RKO (cell line): ENCODE measurements around the gene LRRC8A.

Experiments
- DNase-seq: peaks from one replicate; pipeline ENCODE4 v3.0.0-alpha.2; 2016; ENCODE audit warnings: low spot score

LRRC8A gene

GRCh38 chr9:128901822-128902221, 19.9 kb downstream of the LRRC8A start:
- no peak for DNase-seq

- no peak for DNase-seq
These were observed 20.6 kb downstream of the LRRC8A start for GRCh38 chr9:128902351-128903078.

GRCh38 chr9:128903079-128903461, 21.1 kb downstream of the LRRC8A start:
- no peak for DNase-seq

GRCh38 chr9:128903871-128904620, 22.1 kb downstream of the LRRC8A start:
- DNase-seq, result no peak

DNA sequence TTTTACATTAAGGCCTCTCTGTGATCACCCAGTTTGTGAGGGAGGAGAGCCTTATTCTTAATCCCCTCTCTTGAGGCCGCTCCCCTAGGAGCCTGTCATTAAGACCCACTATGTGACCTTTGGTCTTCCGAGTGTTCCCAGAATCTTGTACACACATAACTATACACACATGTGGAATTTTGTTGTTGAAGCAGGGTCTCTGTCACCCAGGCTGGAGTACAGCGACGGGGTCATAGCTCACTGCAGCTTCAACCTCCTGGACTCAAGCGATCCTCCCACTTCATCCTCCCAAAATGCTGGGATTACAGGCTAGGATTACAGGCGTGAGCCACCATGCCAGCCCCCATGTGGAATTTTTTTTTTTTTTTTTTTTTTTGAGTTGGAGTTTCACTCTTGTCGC, 24.0 kb downstream of the LRRC8A start:
- DNase-seq, result no peak

- no peak for DNase-seq
These were observed 24.8 kb downstream of the LRRC8A start for GRCh38 chr9:128906741-128907140.

- no peak for DNase-seq
These were observed 26.4 kb downstream of the LRRC8A start for GRCh38 chr9:128908372-128908771.

- no peak for DNase-seq
These were observed 27.9 kb downstream of the LRRC8A start for GRCh38 chr9:128909859-128910258.

DNA sequence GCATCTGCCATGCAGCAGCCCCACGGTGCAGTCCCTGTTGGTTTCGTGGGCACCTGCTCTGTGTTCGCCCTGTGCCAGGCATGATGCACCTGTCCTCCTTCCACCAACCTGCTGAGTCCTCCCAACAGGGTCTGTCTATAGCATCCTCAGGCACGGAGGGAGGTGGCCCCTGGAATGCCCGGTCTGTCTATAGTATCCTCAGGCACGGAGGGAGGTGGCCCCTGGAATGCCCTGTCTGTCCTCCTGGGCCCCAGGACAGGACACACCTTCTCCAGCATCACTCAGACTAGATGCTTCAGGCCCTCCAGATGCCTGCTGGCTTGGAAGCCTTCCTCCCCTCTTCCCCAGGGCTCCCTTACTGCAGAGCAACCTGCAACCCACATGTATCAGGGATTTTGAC, 29.0 kb downstream of the LRRC8A start:
- no peak for DNase-seq

DNA sequence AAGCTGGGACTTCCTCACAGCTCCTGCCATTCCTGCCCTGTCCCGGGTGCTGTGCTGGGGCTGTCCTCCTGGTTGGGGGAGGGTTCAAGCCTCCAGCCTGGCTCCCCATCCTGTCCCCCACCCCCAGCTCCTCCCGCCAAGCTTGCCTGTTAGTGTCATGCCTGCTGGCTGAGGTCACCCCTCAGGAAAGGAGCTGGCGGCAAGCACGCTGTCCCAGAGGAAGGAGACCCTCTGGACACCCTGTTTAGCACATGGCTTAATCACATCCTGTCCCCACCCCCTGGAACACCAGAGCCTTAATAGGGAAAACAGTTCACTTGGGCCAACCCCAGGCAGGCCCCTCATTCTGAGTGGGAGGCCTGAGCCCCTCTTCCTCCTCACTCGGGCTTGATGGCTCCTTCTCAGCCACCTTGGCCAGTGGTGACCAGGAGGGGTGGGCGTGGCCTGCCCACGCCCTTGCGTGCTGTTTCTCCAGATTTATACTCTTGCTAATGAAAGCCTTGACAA, 29.6 kb downstream of the LRRC8A start:
- no peak for DNase-seq

GRCh38 chr9:128912270-128912853, 30.4 kb downstream of the LRRC8A start:
- no peak for DNase-seq

DNA sequence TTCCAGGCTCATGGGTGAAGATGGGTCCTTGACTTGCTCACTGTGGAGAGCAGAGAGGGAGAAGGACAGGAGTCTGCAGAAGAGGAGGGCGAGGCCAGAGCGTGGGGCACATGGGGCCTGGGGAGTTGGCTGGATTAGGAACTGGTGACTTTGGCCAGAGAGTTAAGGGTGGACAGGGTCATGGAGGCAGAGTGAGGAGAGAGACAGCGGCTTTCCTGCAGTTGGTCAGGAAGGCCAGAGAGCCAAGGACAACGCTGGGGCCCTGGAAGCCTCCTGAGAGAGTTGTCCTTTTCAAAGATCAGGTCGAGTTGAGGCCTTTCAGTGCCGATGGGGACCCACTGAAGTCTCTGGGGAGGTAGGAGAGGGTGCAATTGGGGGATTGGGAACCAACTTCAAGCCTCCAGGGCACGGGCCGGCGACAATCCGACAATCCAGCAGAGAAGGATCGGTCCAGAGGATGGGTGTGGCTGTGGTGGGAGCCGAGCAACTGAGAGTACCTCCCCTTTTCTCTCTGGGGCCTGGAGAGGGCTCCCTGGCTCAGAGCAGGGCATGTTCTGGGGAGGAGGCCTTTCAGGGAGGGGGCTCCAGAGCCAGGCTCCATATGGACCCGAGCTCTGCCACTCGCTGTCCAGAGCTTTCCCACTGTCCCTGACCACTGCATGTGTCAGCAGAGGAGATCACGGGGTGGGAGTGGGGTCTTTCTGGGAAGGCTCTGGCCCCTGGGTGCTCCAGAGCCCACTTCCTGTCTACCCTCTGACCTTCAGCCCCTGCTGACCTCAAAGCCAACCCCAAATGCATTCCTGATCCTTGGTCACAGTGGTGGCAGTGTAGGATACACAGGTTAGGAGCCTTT, 31.3 kb downstream of the LRRC8A start:
- DNase-seq, result no peak

DNA sequence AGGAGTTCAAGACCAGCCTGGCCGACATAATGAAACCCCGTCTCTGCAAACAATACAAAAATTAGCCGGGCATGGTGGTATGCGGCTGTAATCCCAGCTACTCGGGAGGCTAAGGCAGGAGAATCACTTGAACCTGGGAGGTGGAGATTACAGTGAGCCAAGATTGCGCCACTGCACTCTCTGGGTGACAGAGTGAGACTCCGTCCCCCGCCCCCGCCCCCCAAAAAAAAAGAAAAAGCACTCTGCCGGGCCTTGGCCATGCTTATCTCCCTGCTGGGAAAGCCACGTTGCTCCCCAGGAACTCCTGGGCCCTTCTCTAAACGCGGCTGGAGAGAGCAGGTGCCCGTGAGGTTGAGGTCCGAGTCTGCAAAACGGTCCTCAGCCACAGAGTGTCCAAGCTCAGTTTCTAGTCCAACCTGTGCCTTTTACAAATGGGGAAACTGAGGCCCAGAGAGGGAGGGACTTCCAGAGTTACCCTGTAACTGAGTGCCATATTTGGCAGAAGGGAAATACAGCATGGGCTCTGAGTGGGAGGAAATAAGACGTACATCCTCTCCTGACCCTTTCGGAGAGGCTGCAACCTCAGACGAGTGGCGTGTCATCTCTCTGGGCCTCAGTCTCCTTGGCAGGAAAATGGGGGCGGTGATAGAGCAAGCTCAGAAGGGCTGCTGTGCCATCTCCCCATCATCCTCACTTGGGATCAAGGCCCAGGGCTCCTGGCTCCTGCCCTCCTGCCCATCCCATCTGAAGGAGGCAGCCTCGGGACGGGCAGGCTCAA, 32.3 kb downstream of the LRRC8A start:
- DNase-seq, result no peak

DNA sequence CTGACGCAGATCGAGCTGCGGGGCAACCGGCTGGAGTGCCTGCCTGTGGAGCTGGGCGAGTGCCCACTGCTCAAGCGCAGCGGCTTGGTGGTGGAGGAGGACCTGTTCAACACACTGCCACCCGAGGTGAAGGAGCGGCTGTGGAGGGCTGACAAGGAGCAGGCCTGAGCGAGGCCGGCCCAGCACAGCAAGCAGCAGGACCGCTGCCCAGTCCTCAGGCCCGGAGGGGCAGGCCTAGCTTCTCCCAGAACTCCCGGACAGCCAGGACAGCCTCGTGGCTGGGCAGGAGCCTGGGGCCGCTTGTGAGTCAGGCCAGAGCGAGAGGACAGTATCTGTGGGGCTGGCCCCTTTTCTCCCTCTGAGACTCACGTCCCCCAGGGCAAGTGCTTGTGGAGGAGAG, 34.3 kb downstream of the LRRC8A start:
- DNase-seq, result no peak

GRCh38 chr9:128916745-128917144, 34.8 kb downstream of the LRRC8A start:
- no peak for DNase-seq

- no peak for DNase-seq
These were observed 35.4 kb downstream of the LRRC8A start for GRCh38 chr9:128917151-128917849.

- DNase-seq, result no peak
These were observed 37.0 kb downstream of the LRRC8A start for GRCh38 chr9:128918921-128919320.

DNA sequence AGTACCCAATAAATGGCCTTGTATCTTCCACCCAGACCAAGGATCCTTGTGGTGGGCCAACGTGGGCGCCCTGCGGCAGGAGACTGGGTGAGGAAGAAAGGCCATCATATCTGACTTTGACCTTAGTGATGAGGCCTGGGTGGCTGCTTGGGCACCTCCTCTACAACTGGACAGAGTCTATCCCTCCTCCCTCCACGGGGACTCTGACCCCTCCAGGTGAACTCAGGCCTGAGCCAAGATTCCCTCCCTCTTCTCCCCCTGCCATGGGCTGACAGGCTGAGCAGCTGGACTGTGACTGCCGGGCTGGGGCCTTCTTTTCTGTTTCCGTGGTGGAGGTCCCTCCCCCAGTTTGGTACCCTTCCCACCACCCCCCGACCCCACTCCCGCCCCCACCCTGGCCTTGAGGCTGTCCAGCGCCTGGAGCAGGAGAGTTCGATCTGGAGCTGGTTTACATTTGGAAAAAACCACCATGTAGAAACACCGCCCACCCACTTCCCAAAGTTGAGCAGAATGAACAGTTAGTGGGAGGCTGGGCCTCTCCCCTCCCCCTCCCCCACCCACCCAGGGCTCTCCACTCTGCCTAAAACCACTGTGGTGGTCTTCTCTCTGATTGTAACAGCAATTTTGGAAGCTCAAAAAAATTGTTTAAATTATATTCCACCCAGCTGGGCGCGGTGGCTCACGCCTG, 37.6 kb downstream of the LRRC8A start:
- DNase-seq, result no peak

- DNase-seq, result peak; percentile 66
These were observed 38.6 kb downstream of the LRRC8A start, which contains the start of gene PHYHD1 for GRCh38 chr9:128920381-128921058. PHYHD1 (plus strand) TSS chr9:128920982; CDS start chr9:128922324, 1,342 bp downstream.
